A673 (cell line): ENCODE results near the gene ADARB2. TPM values are rescaled to one million over a fixed set of nuclear protein-coding genes. Genes with fewer than 3 reads are reported as not detected.

Experiments
- BruUV-seq: library from RNA; stranded (reverse); fragments of 400-500 nt; replicated peaks from 2 replicates; lab custom pipeline; 2021; lab: Mats Ljungman, UMichigan
- CTCF ChIA-PET: fragments of 300-600 bp; sonication (Branson Sonifier 250); formaldehyde crosslinking; loops from one replicate; lab custom pipeline; 2022; ENCODE audit warnings: antibody characterized with exemption; lab: Charles Lee
- POLR2A ChIA-PET: fragments of 300-600 bp; sonication (Branson Sonifier 250); formaldehyde crosslinking; loops from one replicate; lab custom pipeline; 2022; ENCODE audit warnings: antibody characterized with exemption; ENCODE audit not compliant: low non-redundant PET; lab: Charles Lee
- DNase-seq: peaks from one replicate; pipeline ENCODE4 v3.0.0-alpha.2; 2015; ENCODE audit warnings: low spot score
- H3K27ac ChIP-seq: fragments of 200-600 bp; sonication (generic); 2 replicates; pipeline ENCODE4 v1.5.1; 2016; ENCODE audit warnings: mixed run types, low read depth, mild to moderate bottlenecking, mixed read lengths, antibody characterized with exemption, low read length; ENCODE audit not compliant: poor library complexity, severe bottlenecking
- H3K27me3 ChIP-seq: fragments of 200-600 bp; sonication (generic); replicated peaks from 2 replicates; pipeline ENCODE4 v1.6.1; 2017; ENCODE audit warnings: mixed run types, low read depth, mild to moderate bottlenecking, mixed read lengths, antibody characterized with exemption, low read length; ENCODE audit not compliant: insufficient read depth, poor library complexity
- H3K36me3 ChIP-seq: fragments of 200-600 bp; sonication (generic); 2 replicates; pipeline ENCODE4 v1.6.1; 2016; ENCODE audit warnings: mixed run types, mild to moderate bottlenecking, mixed read lengths, antibody characterized with exemption, low read length; ENCODE audit not compliant: insufficient read depth, poor library complexity, severe bottlenecking
- H3K4me1 ChIP-seq: fragments of 200-600 bp; sonication (generic); 2 replicates; pipeline ENCODE4 v1.6.1; 2017; ENCODE audit warnings: mixed run types, mild to moderate bottlenecking, mixed read lengths, antibody characterized with exemption, low read length; ENCODE audit not compliant: insufficient read depth, poor library complexity, severe bottlenecking
- H3K4me3 ChIP-seq: fragments of 200-600 bp; sonication (generic); 2 replicates; pipeline ENCODE4 v1.5.1; 2016; ENCODE audit warnings: low read depth, mixed run types, mild to moderate bottlenecking, mixed read lengths, low read length; ENCODE audit not compliant: poor library complexity, severe bottlenecking
- H3K9me3 ChIP-seq: fragments of 200-600 bp; sonication (generic); 2 replicates; pipeline ENCODE4 v1.6.1; 2016; ENCODE audit warnings: mixed run types, low read depth, mild to moderate bottlenecking, mixed read lengths, antibody characterized with exemption, low read length; ENCODE audit not compliant: poor library complexity, severe bottlenecking
- EZH2 ChIP-seq: fragments of 200-600 bp; sonication (generic); IDR thresholded peaks from 2 replicates; pipeline ENCODE4 v1.6.1; 2017; ENCODE audit warnings: borderline replicate concordance, low read depth, mild to moderate bottlenecking, mixed read lengths, antibody characterized with exemption, low read length; ENCODE audit not compliant: poor library complexity, severe bottlenecking
- intact Hi-C: fragments of 100-400 bp; cut with micrococcal nuclease; formaldehyde crosslinking; loops from one replicate; pipeline ENCODE4 v1.10.0; 2022; ENCODE audit not compliant: unreplicated experiment
- total RNA-seq: library from RNA; stranded (reverse); gene quantifications from 2 replicates; pipeline ENCODE4 v1.2.3, GENCODE V29; 2021
- TF ChIP-seq, protein P1 (sequence below): fragments of 300-800, 200-600 bp; sonication (generic); conservative IDR thresholded peaks from 2 replicates; pipeline ENCODE4 v1.5.1; 2017; ENCODE audit warnings: low read depth, mild to moderate bottlenecking, antibody characterized with exemption, low read length, moderate library complexity, mixed read lengths

The ADARB2 gene
- total RNA-seq, 1 experiment from 2014 or later = not detected

DNA sequence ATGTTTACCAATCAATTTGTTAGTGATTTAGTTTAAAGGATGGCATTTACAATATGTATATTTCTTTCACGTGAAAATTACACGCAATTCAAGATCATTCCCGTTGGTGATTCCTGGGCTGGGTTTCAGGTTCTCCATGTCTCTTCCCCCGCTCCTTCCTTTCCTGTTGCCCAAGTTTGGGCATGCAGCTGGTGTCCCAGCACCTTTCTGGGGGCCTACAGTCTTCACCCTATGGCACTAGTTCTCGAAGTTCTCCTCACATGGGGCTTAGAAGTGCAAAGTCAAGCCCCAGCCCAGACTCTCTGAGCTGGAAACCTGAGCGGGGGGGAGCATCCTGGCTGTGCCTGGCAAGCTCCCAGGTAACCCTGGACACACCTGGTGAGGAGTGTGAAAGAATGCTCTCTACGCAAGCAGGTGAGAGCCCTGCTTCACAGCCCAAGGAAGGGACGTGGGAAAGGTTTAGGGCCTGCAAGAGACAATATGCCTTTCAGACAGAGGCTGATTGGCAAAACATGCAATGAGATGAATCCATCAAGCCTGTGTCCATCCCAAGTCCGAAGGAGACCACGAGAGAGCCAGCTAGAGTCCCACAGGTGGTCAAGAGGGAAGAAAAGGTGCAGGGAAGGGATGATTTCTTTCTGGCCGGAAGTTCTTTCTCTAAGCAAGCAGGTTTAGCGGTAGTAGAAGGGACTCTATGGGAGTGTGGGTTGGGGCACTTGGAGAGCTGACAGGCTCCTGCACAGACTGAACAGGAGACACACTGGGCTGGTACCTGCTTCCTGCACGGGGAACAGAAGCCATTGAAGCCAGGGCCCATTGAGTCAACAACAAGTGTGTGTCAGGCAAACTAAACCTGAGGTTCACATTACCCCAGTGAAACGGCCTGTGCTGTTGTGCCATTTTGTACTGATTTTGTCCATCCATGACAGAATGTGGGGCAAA lies 131.1 kb downstream of the ADARB2 start:
- POLR2A ChIA-PET = no interaction called here
- Histone ChIP-seq H3K27ac (no peak overlapping the region), H3K9me3 (no peaks in the 10 kb centered on the region), H3K4me1 (no peaks in the 10 kb centered on the region), H3K36me3 (no peaks in the 10 kb centered on the region), H3K27me3 (peaks cover 84% of the 10 kb centered on the region), H3K4me3 (no peak overlapping the region)
- BruUV-seq = no TSS peak
- no peak for TF ChIP-seq EZH2
- TF ChIP-seq, protein P1, sequence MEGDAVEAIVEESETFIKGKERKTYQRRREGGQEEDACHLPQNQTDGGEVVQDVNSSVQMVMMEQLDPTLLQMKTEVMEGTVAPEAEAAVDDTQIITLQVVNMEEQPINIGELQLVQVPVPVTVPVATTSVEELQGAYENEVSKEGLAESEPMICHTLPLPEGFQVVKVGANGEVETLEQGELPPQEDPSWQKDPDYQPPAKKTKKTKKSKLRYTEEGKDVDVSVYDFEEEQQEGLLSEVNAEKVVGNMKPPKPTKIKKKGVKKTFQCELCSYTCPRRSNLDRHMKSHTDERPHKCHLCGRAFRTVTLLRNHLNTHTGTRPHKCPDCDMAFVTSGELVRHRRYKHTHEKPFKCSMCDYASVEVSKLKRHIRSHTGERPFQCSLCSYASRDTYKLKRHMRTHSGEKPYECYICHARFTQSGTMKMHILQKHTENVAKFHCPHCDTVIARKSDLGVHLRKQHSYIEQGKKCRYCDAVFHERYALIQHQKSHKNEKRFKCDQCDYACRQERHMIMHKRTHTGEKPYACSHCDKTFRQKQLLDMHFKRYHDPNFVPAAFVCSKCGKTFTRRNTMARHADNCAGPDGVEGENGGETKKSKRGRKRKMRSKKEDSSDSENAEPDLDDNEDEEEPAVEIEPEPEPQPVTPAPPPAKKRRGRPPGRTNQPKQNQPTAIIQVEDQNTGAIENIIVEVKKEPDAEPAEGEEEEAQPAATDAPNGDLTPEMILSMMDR = no peak
- CTCF ChIA-PET = no interaction called here
- intact Hi-C loops = no loop called here
- DNase-seq = no peak

DNA sequence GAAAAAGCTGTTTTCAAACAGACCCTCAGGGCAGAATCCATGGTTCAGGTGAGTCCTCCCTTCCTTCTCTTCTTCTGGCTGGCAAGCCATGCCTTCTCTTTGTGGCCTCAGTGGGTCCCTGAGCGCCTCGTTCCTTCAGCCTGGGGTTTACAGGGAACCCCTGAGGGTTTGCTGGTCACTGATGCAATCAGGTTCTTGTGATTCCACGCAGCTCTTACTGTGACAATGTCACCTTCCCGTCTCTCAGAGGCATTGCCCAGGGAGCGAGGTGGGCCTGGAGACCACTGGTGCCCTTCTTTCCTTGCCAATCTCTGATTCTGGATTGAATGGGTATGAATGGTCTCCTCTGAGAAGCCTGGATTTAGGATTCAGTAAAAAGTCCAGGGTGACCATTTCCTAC lies 132.2 kb downstream of the ADARB2 start:
- ChIA-PET CTCF (no interaction called here), POLR2A (no interaction called here)
- Histone ChIP-seq H3K4me3 (no peak overlapping the region), H3K36me3 (no peaks in the 10 kb centered on the region), H3K27ac (no peak overlapping the region), H3K4me1 (no peaks in the 10 kb centered on the region), H3K27me3 (peaks cover 83% of the 10 kb centered on the region), H3K9me3 (no peaks in the 10 kb centered on the region)
- intact Hi-C loops = no loop called here
- DNase-seq = no peak
- TF ChIP-seq, protein P1 = no peak
- TF ChIP-seq EZH2 = no peak
- BruUV-seq = no TSS peak

DNA sequence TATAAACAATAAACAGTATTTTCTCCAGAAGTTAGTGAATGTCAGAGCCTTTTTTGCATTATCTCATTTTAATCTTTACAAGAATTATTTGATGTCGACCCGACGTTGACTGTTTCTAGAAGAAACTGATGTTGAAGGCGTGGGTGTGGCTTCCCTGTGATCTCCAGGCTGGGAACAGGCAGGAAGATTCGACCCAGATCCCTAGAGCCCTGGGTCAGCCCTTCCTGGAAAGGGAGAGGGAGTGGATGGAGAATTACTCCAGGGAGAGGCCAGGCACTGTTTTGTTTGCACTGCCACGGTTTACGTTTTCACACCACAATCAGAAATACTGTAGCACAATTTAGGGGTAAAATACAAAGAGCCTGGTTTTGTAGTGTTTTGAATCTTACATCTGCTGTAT lies 133.1 kb downstream of the ADARB2 start:
- no peak overlapping the region for H3K4me3 ChIP-seq
- intact Hi-C loops = no loop called here
- no peak overlapping the region for H3K27ac ChIP-seq
- no peak for DNase-seq
- H3K4me1 ChIP-seq = no peaks in the 10 kb centered on the region
- no TSS peak for BruUV-seq
- ChIA-PET CTCF (no interaction called here), POLR2A (no interaction called here)
- TF ChIP-seq EZH2 = no peak
- TF ChIP-seq, protein P1 = no peak
- H3K9me3 ChIP-seq = no peaks in the 10 kb centered on the region
- no peaks in the 10 kb centered on the region for H3K36me3 ChIP-seq
- H3K27me3 ChIP-seq = peaks cover 83% of the 10 kb centered on the region
